A673 (cell line): ENCODE measurements around the gene IRF2.

Experiments
- EZH2 ChIP-seq: fragments of 200-600 bp; sonication (generic); IDR thresholded peaks from 2 replicates; pipeline ENCODE4 v1.6.1; 2017; ENCODE audit warnings: borderline replicate concordance, low read depth, mild to moderate bottlenecking, mixed read lengths, antibody characterized with exemption, low read length; ENCODE audit not compliant: poor library complexity, severe bottlenecking
- TF ChIP-seq, protein P1 (sequence below): fragments of 300-800, 200-600 bp; sonication (generic); conservative IDR thresholded peaks from 2 replicates; pipeline ENCODE4 v1.5.1; 2017; ENCODE audit warnings: low read depth, mild to moderate bottlenecking, antibody characterized with exemption, low read length, moderate library complexity, mixed read lengths

DNA sequence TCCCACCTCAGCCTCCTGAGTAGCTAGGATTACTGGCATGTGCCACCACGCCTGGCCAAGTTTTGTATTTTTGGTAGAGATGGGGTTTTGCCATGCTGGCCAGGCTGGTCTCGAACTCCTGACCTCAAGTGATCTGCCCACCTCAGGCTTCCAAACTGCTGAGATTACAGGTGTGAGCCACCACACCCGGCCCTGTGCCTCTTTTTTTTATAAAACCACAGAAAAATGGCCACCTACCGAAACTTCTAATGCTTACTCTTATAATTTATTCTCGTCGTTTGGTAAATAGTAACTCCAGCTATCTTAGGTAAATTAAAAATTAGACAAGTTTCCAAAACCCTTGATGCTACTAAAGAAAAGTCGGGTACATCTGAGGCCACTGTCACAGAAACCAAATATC lies 54.4 kb downstream of the IRF2 start:
- TF ChIP-seq, protein P1, sequence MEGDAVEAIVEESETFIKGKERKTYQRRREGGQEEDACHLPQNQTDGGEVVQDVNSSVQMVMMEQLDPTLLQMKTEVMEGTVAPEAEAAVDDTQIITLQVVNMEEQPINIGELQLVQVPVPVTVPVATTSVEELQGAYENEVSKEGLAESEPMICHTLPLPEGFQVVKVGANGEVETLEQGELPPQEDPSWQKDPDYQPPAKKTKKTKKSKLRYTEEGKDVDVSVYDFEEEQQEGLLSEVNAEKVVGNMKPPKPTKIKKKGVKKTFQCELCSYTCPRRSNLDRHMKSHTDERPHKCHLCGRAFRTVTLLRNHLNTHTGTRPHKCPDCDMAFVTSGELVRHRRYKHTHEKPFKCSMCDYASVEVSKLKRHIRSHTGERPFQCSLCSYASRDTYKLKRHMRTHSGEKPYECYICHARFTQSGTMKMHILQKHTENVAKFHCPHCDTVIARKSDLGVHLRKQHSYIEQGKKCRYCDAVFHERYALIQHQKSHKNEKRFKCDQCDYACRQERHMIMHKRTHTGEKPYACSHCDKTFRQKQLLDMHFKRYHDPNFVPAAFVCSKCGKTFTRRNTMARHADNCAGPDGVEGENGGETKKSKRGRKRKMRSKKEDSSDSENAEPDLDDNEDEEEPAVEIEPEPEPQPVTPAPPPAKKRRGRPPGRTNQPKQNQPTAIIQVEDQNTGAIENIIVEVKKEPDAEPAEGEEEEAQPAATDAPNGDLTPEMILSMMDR: no peak
- TF ChIP-seq EZH2: no peak
